Brain microvascular endothelial cell (primary cell): ENCODE data around the gene DYNLL1.
A peak's percentile ranks its signal among the peaks of the same experiment; 100 is the strongest.
"Not testable (repeated sequence)": the region's sequence is repeated elsewhere in the genome, so short reads cannot be mapped to it uniquely, and the experiment has no call there.

ENCODE experiments used
- DNase-seq: peaks from one replicate; pipeline ENCODE4 v3.0.0-alpha.2; 2020
- H3K27ac ChIP-seq: fragments of 250-450 bp; sonication (Bioruptor Pico); 2 replicates; pipeline ENCODE4 v1.5.1; 2020; ENCODE audit warnings: mild to moderate bottlenecking, moderate library complexity
- H3K27me3 ChIP-seq: fragments of 250-450 bp; sonication (Bioruptor Pico); replicated peaks from 2 replicates; pipeline ENCODE4 v1.5.1; 2020; ENCODE audit warnings: mild to moderate bottlenecking
- H3K36me3 ChIP-seq: fragments of 250-450 bp; sonication (Bioruptor Pico); replicated peaks from 2 replicates; pipeline ENCODE4 v1.5.1; 2020; ENCODE audit warnings: mild to moderate bottlenecking
- H3K4me3 ChIP-seq: 2 replicates; pipeline ENCODE4 v1.5.1; 2011; ENCODE audit warnings: low read depth, mild to moderate bottlenecking, control low read depth, low read length, moderate library complexity
- CTCF ChIP-seq: IDR thresholded peaks from 2 replicates; pipeline ENCODE4 v1.5.1; 2011; ENCODE audit warnings: low read depth, mild to moderate bottlenecking, moderate library complexity, low read length, control low read depth, inconsistent platforms; ENCODE audit errors: missing control alignments
- in situ Hi-C: cut with HindIII; loops from 2 replicates; pipeline ENCODE4 v1.10.0; 2017; ENCODE audit warnings: low sequenced_read_pairs, low pct_ligation_motif_present

The DYNLL1 gene

GRCh38 chr12:120522568-120522967 lies 26.7 kb downstream of the DYNLL1 start:
- TF ChIP-seq CTCF: no peak
- no peak for DNase-seq
- Histone ChIP-seq H3K27me3 (no peaks in the 10 kb centered on the region), H3K36me3 (no peaks in the 10 kb centered on the region), H3K27ac (no peak overlapping the region), H3K4me3 (no peak overlapping the region)
- in situ Hi-C loops: no loop called here

GRCh38 chr12:120528861-120529525 lies 33.1 kb downstream of the DYNLL1 start, which contains the start of gene COQ5:
COQ5 (minus strand) TSS chr12:120529158; CDS start chr12:120529141, 17 bp downstream.
- in situ Hi-C loops: no loop called here
- Histone ChIP-seq H3K4me3 (peak within 1 kb of the TSS; percentile 91), H3K27me3 (no peaks in the 10 kb centered on the region), H3K27ac (peak within 1 kb of the TSS; percentile 96), H3K36me3 (no peaks in the 10 kb centered on the region)
- peak; percentile 91 for DNase-seq
- no peak for TF ChIP-seq CTCF

DNA sequence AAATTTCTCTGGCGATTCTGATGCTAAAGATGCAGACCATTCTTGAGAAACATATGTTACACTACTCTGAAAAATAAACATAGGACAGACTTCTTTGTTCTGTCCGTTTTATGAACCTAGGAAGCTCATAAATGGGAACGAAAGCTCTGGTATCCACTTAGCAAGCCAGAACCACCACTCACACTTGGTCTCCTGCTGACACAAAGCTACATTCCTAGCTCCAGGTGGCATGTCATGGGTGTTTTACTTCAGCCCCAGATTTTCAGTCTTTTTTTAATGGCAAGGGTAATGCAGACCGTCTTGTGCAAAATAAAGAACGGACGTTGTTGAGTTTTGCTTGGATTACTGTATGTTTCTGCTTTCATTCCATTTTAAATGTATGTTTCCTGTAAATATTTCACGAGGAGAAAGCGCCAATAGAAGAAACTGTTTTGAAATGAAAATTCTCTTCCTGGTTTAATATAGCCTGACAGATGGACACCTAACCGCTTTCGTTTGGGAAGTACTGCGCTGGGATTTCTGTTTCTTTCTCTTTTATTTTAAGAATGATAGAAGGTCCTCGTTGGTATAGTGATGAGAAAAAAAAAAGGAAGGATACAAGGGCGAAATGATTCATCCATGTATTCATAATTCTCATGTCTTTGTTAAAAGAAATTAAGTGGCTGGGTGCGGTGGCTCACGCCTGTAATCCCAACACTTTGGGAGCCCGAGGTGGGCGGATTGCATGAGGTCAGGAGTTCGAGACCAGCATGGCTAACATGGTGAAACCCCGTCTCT lies 33.9 kb downstream of the DYNLL1 start:
- Histone ChIP-seq H3K27ac (peak overlapping the region; percentile 96), H3K4me3 (peak overlapping the region; percentile 91), H3K36me3 (no peaks in the 10 kb centered on the region), H3K27me3 (no peaks in the 10 kb centered on the region)
- peak; percentile 32 for DNase-seq
- in situ Hi-C loops: no loop called here
- TF ChIP-seq CTCF: no peak

DNA sequence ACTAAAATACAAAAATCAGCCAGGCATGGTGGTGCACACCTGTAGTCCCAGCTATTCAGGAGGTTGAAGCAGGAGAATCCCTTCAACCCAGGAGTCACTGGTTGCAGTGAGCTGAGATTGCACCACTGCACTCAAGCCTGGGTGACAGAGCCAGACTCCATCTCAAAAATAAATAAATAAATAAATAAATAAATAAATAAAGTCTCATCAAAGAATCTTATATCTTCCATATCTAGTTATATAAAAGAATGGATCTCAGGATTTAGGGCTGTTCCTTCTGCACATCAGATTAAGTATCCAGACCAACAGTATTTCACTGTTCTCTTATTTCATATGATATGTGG lies 34.5 kb downstream of the DYNLL1 start:
- DNase-seq, H3K27me3 ChIP-seq, in situ Hi-C loops, H3K36me3 ChIP-seq, H3K4me3 ChIP-seq, H3K27ac ChIP-seq: not testable (repeated sequence)

DNA sequence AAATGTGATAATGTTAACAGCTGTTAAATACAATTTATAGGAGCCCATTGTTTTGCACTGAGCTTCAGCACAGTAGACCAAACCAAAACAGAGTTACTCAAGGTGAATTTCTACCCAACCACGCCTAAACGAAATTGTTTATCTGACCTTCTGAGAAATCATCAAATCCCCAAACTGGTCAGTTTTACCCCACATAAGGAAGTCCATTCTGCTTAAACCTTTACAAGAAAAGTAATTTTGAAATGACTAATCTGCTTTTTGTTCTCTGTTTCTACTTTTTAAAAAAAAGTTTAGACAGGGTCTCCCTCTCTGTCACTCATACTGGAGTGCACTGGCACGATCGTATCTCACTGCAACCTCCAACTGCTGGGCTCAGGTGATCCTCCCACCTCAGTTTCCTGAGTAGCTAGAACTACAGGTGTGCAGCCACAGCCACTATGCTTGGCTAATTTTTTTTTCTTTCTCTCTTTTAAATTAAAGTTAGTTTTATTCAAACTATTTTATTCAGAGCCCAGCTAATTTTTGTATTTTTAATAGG lies 36.9 kb downstream of the DYNLL1 start:
- in situ Hi-C loops: no loop called here
- no peak for TF ChIP-seq CTCF

DNA sequence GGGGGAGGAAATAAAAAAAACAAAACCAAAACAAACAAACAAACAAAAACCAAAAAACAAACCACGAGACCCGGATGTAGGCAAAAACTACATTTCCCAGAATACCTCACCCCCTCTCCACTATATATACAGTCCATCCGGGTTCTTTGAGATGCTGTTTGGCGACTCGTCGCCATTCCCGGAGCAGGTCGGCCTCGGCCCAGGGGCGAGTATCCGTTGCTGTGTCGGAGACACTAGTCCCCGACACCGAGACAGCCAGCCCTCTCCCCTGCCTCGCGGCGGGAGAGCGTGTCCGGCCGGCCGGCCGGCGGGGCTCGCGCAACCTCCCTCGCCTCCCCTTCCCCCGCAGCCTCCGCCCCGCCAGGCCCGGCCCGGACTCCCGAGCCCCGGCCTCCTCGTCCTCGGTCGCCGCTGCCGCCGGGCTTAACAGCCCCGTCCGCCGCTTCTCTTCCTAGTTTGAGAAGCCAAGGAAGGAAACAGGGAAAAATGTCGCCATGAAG lies 38.3 kb downstream of the DYNLL1 start, which contains the start of gene RNF10:
TSS of gene RNF10 (plus strand) at position 154 of the 500 bp plus-strand sequence. CDS start 456 bp downstream, outside the sequence.
- peak; percentile 70 for DNase-seq
- Histone ChIP-seq H3K27me3 (no peaks in the 10 kb centered on the region), H3K4me3 (peak within 1 kb of the TSS; percentile 89), H3K36me3 (no peaks in the 10 kb centered on the region), H3K27ac (peak within 1 kb of the TSS; percentile 77)
- in situ Hi-C loops: no loop called here
- no peak for TF ChIP-seq CTCF

More for the DNA sequence above, 36.9 kb downstream of the DYNLL1 start:
- Histone ChIP-seq H3K36me3 (no peaks in the 10 kb centered on the region), H3K27ac (no peak overlapping the region), H3K4me3 (no peak overlapping the region), H3K27me3 (no peaks in the 10 kb centered on the region)
- no peak for DNase-seq
